ENCODE data around the gene CRYBG1. TPM values are rescaled to one million over a fixed set of nuclear protein-coding genes. Genes with fewer than 3 reads are reported as not detected.

CRYBG1 gene
- total RNA-seq, 1 donor from 2014 or later, result 33.6 TPM

- CTCF ChIA-PET, result interaction anchor here (0.6 to 6.5 kb wide), 19 partner anchors 10 to 469 kb away, joined by 3 to 94 read pairs (median 7); no protein-coding TSS in a partner anchor
- ATAC-seq (ENCODE audit: low read depth), result peak; percentile 41
- H3K27ac Mint-ChIP-seq, result peak overlapping the region; percentile 74
- POLR2A ChIA-PET, result interaction anchor here (0.5 to 6.4 kb wide), 11 partner anchors 13 to 175 kb away, joined by 3 to 201 read pairs (median 3); no protein-coding TSS in a partner anchor
- no peaks in the 10 kb centered on the region for H3K27me3 Mint-ChIP-seq
- H3K4me1 Mint-ChIP-seq, result peaks cover 46% of the 10 kb centered on the region
- H3K36me3 Mint-ChIP-seq (ENCODE audit: low read depth), result peaks cover 3% of the 10 kb centered on the region
- peak; percentile 57 for DNase-seq
- peak overlapping the region; percentile 97 for H3K4me3 Mint-ChIP-seq
- H3K9me3 Mint-ChIP-seq, result no peaks in the 10 kb centered on the region
- intact Hi-C loops (cut with micrococcal nuclease), result loop anchor here (2.0 to 10.0 kb wide), 5 partner anchors 14 to 516 kb away; partner anchors contain the start of genes CRYBG1 and PRDM1
- no peak for TF ChIP-seq CTCF (IDR thresholded peaks at IDR 0.05)
Observed at GRCh38 chr6:106510090-106510970, 149.8 kb downstream of the CRYBG1 start.

GRCh38 chr6:106511288-106512047 lies 151.0 kb downstream of the CRYBG1 start:
- Mint-ChIP-seq H3K9me3 (no peaks in the 10 kb centered on the region), H3K27ac (peak overlapping the region; percentile 74), H3K4me3 (peak overlapping the region; percentile 97), H3K36me3 (ENCODE audit: low read depth) (peaks cover 4% of the 10 kb centered on the region), H3K4me1 (peaks cover 56% of the 10 kb centered on the region), H3K27me3 (no peaks in the 10 kb centered on the region)
- ATAC-seq (ENCODE audit: low read depth) (no peak), DNase-seq (peak; percentile 34)
- ChIA-PET CTCF (interaction anchor here (0.6 to 6.5 kb wide), 21 partner anchors 8 to 468 kb away, joined by 3 to 94 read pairs (median 7); partner anchors contain the start of gene CRYBG1), POLR2A (interaction anchor here (0.8 to 6.4 kb wide), 20 partner anchors 12 to 466 kb away, joined by 3 to 201 read pairs (median 6); partner anchors contain the start of gene ATG5)
- intact Hi-C loops (cut with micrococcal nuclease), result loop anchor here (1.0 to 10.0 kb wide), 12 partner anchors 9 to 517 kb away; partner anchors contain the start of genes CRYBG1, PRDM1, QRSL1 and RTN4IP1
- no peak for TF ChIP-seq CTCF (IDR thresholded peaks at IDR 0.05)

- CTCF ChIA-PET, result interaction anchor here (0.7 to 6.5 kb wide), 19 partner anchors 9 to 467 kb away, joined by 3 to 94 read pairs (median 10); partner anchors contain the start of gene CRYBG1
- intact Hi-C loops (cut with micrococcal nuclease), result loop anchor here (1.0 to 10.0 kb wide), 10 partner anchors 8 to 518 kb away; partner anchors contain the start of genes PRDM1, QRSL1 and RTN4IP1
- TF ChIP-seq CTCF (IDR thresholded peaks at IDR 0.05), result no peak
- H3K4me3 Mint-ChIP-seq, result peak overlapping the region; percentile 97
- POLR2A ChIA-PET, result interaction anchor here (0.8 to 6.4 kb wide), 19 partner anchors 11 to 465 kb away, joined by 3 to 201 read pairs (median 6); partner anchors contain the start of gene ATG5
- ATAC-seq (ENCODE audit: low read depth), result peak; percentile 68
- no peaks in the 10 kb centered on the region for H3K27me3 Mint-ChIP-seq
- no peaks in the 10 kb centered on the region for H3K9me3 Mint-ChIP-seq
- peaks cover 6% of the 10 kb centered on the region for H3K36me3 Mint-ChIP-seq (ENCODE audit: low read depth)
- peak; percentile 79 for DNase-seq
- H3K27ac Mint-ChIP-seq, result peak overlapping the region; percentile 94
- H3K4me1 Mint-ChIP-seq, result peaks cover 62% of the 10 kb centered on the region
Observed at GRCh38 chr6:106512048-106512967, 151.8 kb downstream of the CRYBG1 start.

- Mint-ChIP-seq H3K36me3 (ENCODE audit: low read depth) (peaks cover 6% of the 10 kb centered on the region), H3K9me3 (no peaks in the 10 kb centered on the region), H3K27me3 (no peaks in the 10 kb centered on the region), H3K4me1 (peaks cover 66% of the 10 kb centered on the region), H3K27ac (peak overlapping the region; percentile 94), H3K4me3 (peak overlapping the region; percentile 97)
- no peak for TF ChIP-seq CTCF (IDR thresholded peaks at IDR 0.05)
- no peak for DNase-seq
- ChIA-PET CTCF (interaction anchor here (1.2 to 6.5 kb wide), 15 partner anchors 10 to 98 kb away, joined by 3 to 94 read pairs (median 12); no protein-coding TSS in a partner anchor), POLR2A (interaction anchor here (1.0 to 6.4 kb wide), 16 partner anchors 10 to 332 kb away, joined by 3 to 201 read pairs (median 8); partner anchors contain the start of gene ATG5)
- intact Hi-C loops (cut with micrococcal nuclease), result loop anchor here (1.0 to 10.0 kb wide), 10 partner anchors 7 to 518 kb away; partner anchors contain the start of genes PRDM1, QRSL1 and RTN4IP1
- ATAC-seq (ENCODE audit: low read depth), result no peak
Observed at GRCh38 chr6:106512968-106513574, 152.6 kb downstream of the CRYBG1 start.
